ENCODE data around the gene DPY30. TPM values are rescaled to one million over a fixed set of nuclear protein-coding genes. Genes with fewer than 3 reads are reported as not detected.

The DPY30 gene
- total and polyA plus RNA-seq, 2 of the 4 experiments (the other 2 are of a cell fraction) = 65.2 to 85.2 TPM

DNA sequence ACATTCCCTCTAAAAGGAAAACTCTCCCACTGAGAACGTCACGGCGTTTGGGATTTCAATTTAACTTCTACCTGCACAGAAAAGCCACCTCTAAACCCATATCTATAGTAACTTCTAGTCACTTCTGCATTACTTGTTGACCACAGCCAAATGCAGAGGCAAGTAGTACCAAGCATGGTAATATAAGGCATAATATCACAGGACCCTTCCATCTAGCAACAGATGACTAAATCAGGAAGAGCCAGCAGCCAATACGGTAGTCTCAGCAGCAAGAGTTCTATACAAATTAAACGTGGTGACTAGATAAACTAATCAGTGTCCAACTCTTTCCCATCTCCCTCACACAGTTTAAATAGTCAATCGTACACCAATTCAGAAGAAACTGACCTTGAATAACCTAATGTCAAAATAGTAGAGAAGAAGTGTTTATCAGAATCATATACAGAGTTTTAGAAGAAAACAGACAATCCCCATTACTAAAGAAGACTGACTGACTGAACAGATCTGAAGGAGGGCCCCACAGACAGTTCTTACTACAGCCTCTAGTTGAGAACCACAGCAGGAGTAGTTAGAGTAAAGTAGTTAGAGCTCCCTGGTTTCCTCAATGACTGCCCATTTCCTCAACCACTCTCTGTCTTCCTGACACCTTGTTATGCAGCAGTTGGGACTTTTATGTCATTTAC, 58.8 kb downstream of the DPY30 start:
- CTCF ChIA-PET = no interaction called here
- POLR2A ChIA-PET (ENCODE audit: unreplicated experiment) = no interaction called here
- H3K9me3 ChIP-seq (ENCODE audit: control insufficient read depth, insufficient read depth, low read length) = no peaks in the 10 kb centered on the region
- H3K27ac ChIP-seq (ENCODE audit: insufficient read depth, low read length) = no peak overlapping the region; the same call in 1 of the 2 replicates
- no peak overlapping the region for H2AK9ac ChIP-seq (replicated peaks; ENCODE audit: low read depth, low read length, poor library complexity)
- no peak overlapping the region for H4K8ac ChIP-seq (ENCODE audit: low read depth in 2 of 2, low read length in 2 of 2)
- TF ChIP-seq BHLHE40 (IDR thresholded peaks at IDR 0.05; ENCODE audit: low read depth, low read length) (no peak), FOS (IDR thresholded peaks at IDR 0.05; ENCODE audit: low read depth, low read length) (no peak), RAD21 (IDR thresholded peaks at IDR 0.05; ENCODE audit: low read length) (no peak), MAFK (IDR thresholded peaks at IDR 0.05; ENCODE audit: low read depth, low read length) (no peak), NFE2L2 (IDR thresholded peaks at IDR 0.05; ENCODE audit: low read depth, low read length) (no peak), RFX5 (IDR thresholded peaks at IDR 0.05; ENCODE audit: low read depth, low read length) (peak; percentile 99)
- H3K4ac ChIP-seq (ENCODE audit: low read depth, low read length) = no peak overlapping the region
- H3K56ac ChIP-seq (ENCODE audit: extremely low read depth, insufficient read depth, low read length) = no peak overlapping the region
- H3K18ac ChIP-seq (ENCODE audit: low read depth, low read length) = no peak overlapping the region
- H3K27me3 ChIP-seq (ENCODE audit: control insufficient read depth, insufficient read depth, low read length) = no peaks in the 10 kb centered on the region
- ATAC-seq (ENCODE audit: low read depth) = peak; percentile 99
- H2BK20ac ChIP-seq (ENCODE audit: low read depth, low read length) = no peak overlapping the region
- peak overlapping the region; percentile 49; the same call in 1 of the 2 replicates for H3K4me2 ChIP-seq (ENCODE audit: low read depth, low read length)
- peak overlapping the region; percentile 31; the same call in 1 of the 2 replicates for H3K23ac ChIP-seq (ENCODE audit: low read depth, low read length)
- no peak overlapping the region for H4K91ac ChIP-seq (ENCODE audit: insufficient read depth, low read depth, low read length)
- peaks cover 51% of the 10 kb centered on the region for H4K20me1 ChIP-seq (ENCODE audit: insufficient read depth, low read length)
- peaks cover 10% of the 10 kb centered on the region for H3K9me1 ChIP-seq (ENCODE audit: insufficient read depth, low read length)
- intact Hi-C loops (cut with micrococcal nuclease) = no loop called here
- BruUV-seq (replicated peaks) = no TSS peak
- H2BK5ac ChIP-seq (ENCODE audit: low read depth, low read length, poor library complexity, severe bottlenecking) = no peak overlapping the region
- no peak overlapping the region for H2AFZ ChIP-seq (replicated peaks; ENCODE audit: low read length, poor library complexity)
- no CpG with 5 or more reads among the region's 6 CpGs for WGBS, 2 experiments (ENCODE audit: extremely low coverage in 2 of 2, insufficient read length in 1 of 2)
- H3K14ac ChIP-seq (replicated peaks; ENCODE audit: low read depth, low read length) = peak overlapping the region; percentile 37; the same call in 1 of the 2 replicates
- no peak overlapping the region for H3K4me3 ChIP-seq (ENCODE audit: insufficient read depth, low read depth, low read length)
- H3K9ac ChIP-seq (ENCODE audit: low read depth, low read length) = no peak overlapping the region
- H2AK5ac ChIP-seq (ENCODE audit: low read depth, low read length) = no peak overlapping the region
- peaks cover 15 to 50% of the 10 kb centered on the region in 2 experiments for H3K79me1 ChIP-seq (ENCODE audit: low read depth in 1 of 2, low read length in 2 of 2)
- no peaks in the 10 kb centered on the region; the same call in 1 of the 2 replicates for H3K4me1 ChIP-seq (ENCODE audit: control insufficient read depth, insufficient read depth, low read length)
- DNase-seq = peak; percentile 68
- dilution Hi-C loops (cut with HindIII; ENCODE audit: low sequenced_read_pairs, unreplicated experiment) = no loop called here
- H3K36me3 ChIP-seq (ENCODE audit: control insufficient read depth, insufficient read depth, low read length) = no peaks in the 10 kb centered on the region
- H2BK120ac ChIP-seq (ENCODE audit: low read depth, low read length) = no peak overlapping the region
- no peak overlapping the region for H4K5ac ChIP-seq (ENCODE audit: low read depth, low read length)
- in situ Hi-C loops (cut with MboI; ENCODE audit: low sequenced_read_pairs) = no loop called here
- H2BK15ac ChIP-seq (ENCODE audit: low read depth, low read length) = no peak overlapping the region
